Fibroblast of gingiva (primary cell): ENCODE results near the gene MALRD1.

Source experiments
- DNase-seq: peaks from one replicate; pipeline ENCODE4 v3.0.0-alpha.2; 2011; ENCODE audit warnings: low read depth

The MALRD1 gene

DNA sequence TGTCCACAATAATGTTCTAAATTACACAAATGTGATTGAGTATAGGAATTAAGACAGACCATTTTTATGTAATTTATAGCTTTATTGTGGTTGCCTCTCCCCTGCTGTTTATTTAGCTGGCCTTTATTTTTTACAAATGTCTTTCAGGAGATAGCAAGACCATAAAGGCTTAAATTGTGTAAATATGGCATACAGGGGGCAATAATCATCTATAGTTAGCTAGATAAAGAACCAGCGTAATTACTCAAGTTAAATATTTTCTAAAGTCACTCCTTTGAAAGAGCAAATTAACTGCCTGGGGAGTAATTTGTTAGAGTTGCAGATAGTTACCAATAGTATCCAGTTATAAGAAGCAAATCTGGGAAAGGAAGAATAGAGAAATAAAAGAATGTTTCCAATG is at the start of gene MALRD1:
Gene MALRD1 (plus strand): TSS at position 313 of the 400 bp plus-strand sequence. CDS start 138 bp downstream, outside the sequence.
- no peak for DNase-seq

DNA sequence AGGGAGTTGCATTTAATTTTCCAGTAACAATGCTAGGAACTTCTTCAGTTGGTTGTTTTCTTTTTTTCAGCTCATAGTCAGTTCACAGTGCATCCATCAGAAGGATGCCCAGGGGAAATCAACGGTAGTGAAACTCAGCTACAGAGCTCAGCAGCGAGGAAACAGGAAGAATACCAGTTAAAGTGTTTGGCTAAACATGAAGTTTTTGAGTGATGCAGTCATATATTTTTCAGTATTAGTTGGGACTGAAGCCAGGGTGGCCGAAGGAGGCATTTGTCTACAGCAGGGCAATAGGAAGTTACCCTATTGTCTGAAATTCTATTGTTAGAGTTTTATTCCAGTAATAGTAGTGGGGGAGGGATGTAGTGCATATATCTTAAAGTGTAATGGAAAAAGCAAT is 45.3 kb upstream of the MALRD1 start:
- no peak for DNase-seq

DNA sequence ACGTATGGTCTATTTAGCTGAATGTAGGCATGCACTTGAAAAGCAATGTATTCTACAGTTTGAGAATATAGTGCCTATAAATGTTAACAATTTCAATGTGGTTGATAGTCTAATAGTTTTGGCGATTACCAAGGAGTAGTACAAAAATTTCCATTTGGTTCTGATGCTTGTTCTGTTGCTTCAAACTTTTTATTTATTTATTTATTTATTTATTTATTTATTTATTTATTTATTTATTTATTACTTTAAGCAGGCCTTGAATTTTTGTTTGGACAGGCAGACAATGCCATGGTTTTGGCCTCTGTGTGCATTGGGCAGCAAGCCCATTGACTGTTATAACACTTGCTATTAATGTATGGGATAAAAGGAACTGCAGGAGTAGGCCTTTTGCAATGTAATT is 36.5 kb upstream of the MALRD1 start:
- DNase-seq = no peak

DNA sequence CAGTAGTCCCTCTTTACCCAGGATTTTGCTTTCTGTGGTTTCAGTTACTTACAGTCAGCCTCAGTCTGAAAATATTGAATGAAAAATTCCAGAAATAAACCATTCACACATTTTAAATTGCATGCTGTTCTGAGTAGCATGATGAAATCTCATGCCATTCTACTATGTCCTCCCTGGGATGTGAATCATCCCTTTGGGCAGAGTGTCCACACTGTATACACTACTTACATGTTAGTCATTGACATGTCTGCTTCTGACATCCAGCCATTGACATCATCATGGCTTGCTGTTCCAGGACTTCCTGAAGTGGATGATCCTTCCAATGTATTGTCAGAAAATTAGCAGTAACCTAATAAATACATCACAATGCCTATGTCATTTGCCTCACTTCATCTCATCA is 34.6 kb upstream of the MALRD1 start:
- DNase-seq = peak; percentile 69

DNA sequence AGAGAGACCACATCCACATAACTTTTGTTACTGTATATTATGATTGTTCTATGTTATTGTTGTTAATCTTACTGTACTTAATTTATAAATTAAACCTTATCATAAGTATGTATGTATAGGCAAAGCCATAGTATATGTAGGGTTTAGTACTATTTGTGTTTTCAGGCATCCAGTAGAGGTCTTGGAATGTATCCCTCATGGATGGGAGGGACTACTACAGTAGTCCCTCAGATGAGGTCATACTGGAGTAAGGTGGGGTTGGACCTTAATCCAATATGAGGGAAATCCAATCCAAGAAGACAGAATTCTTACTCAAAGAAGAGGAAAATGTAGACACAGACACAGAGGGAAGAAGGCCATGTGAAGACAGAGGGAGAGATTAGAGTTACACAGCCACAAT is 34.1 kb upstream of the MALRD1 start:
- DNase-seq = no peak

DNA sequence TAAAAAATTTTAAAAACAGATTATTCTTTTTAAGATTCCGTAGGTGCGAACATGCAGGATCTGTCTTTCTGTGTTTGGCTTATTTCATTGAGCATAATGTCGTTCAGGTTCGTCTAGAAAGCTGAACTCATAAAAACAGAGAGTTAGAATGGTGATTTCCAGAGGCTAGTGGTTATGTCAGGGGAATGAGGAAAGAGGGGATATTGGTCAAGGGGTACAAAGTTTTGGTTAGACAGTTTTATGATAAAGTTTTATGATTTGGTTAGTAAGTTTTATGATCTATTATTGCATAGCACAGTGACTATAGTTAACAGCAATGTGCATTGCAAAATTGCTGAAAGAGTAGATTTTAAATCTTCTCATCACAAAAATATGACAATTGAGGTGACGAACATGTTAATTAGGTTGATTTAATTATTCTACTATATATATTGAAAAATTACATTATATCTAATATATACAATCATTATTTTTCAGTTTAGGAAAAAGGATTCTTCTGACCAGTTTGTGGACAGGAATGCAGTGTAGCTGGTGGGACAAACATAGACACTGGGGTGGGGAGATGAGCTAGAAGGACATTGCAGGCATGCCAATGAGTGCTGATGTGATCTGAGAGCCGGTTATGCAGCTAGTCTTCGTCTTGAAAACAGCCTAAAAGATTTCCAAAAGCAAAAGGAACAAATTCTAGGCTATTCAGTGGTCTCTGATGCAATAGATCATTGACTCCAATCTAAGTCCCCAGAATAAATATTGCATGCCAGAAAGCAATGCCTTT is 31.3 kb upstream of the MALRD1 start:
- DNase-seq = no peak

DNA sequence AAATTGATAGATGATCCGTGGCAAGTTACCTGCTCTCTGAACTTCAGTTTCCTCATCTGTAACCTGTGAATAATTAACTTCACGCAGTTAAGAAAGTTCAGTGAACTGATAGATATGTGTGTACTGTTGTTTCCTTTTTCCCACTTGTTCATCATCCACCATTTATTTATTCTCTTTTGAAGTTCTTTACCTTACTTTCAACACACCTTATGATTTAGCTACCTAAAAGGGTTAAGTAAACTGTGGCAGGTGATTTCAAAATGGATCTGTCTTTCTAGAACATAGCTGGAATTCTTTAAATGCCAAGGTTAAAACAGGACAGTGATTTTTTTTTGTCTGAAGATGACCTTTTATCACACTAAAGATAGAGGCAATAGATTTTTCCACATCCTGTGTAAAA is 27.4 kb upstream of the MALRD1 start:
- no peak for DNase-seq

DNA sequence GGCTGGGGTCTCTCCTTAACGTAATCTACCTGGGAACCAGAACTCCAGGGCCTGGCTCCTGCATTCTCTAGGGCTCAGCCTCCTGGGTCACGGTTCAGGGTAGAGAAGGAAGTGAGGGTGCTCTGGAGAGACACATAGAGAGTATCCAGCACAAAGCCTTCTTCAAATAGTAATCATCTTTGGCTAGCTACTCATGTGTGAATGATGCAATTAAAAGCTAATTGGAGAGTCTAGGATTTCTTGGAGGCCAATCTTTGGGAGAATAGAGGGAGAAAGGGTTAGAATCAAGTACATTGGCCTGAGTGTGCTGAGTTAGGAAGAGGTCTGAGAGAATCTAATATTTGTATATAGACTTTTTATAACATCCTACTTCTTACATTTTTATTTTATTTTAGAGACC is 24.0 kb upstream of the MALRD1 start:
- DNase-seq = no peak

DNA sequence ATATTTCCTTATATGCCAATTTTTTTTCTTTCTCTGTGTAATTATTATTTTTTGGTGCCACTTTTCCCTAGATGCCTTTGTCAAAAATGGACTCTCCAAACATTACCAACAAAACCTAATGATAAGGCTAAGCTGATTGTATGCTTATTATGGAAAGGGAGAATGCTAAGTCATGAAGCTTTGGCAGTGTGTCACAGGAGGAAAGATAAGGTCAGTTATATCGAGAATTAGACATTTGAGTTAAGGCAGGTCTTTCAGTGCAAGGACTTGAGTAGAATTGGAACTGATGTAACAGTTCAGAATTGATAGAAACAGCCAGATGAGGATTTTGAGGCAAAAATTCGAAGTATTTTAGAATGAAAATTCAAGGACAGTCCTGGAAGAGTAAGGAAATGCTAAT is 16.8 kb upstream of the MALRD1 start:
- DNase-seq = no peak

DNA sequence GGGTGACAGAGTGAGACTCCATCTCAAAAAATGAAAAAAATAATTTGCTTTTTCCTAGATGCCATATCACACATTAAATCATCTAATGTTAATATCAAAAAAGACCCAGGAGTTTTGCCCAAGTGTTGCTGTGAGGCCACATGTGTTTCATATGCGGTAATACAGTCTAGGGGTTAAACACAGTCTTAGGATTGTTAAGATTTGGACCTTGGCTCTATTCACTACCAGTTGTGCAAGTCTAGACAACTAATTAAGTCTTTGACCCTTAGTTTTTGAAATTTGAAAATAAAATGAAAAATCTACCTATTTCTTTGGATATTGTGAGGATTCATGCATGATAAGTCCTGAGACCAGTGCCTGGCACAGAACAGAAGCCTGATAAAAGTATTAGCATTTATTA is 14.9 kb upstream of the MALRD1 start:
- DNase-seq = no peak

DNA sequence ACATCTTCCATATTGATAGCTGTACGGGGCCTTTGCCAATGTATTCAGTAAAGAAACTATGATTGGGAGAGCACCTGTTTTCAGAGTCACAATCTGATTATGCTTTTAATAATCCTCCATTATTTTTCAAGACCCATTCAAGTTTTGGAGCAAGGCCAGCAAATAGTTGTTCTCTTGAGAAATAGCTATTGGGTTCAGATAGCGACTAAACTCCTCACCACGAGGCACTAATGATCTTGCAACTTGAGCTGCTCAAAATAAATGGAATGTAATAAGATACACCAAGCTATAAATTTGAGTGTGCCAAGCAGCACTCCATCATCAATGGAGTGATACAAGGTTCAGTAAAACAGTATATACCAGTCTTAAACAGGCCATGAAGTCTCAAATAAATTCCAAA is 7.4 kb upstream of the MALRD1 start:
- no peak for DNase-seq

DNA sequence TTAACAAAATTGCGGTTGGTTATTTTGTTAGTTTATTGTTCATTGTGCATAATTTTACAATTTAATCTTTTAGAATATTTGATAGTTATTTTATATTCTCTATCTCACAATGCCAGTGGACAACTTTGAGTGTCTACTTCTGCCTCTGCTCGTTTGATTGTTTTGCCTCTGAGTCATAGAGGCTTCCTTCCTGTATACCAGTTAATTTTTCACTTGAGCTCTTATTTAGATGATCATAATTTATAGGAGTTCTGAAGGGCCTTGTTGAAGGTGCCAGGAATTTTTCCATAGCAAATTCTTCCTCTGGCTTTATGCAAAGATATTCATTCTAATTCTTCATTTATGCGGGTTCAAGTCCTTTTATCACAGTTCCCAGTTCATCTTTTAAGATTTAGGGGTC is 5.2 kb upstream of the MALRD1 start:
- no peak for DNase-seq

DNA sequence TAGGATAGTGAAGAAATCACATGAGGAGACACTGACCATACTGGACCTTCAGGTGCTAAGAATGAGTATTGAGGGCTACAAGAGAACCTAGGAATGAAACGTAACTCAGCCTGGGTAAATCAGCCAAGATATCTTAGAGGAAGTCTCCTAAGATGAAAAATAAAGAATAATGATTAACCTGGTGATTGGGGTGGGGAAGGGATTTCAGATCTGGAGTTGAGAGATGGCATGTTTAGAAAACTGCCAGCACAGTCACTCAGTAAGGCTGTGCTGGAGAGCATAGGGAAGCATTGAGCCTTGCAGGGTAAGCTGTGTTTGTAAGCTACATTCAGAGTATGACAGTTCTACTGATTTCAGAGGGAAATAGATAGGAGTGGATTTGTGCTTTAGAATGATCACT is 1.9 kb upstream of the MALRD1 start:
- no peak for DNase-seq

DNA sequence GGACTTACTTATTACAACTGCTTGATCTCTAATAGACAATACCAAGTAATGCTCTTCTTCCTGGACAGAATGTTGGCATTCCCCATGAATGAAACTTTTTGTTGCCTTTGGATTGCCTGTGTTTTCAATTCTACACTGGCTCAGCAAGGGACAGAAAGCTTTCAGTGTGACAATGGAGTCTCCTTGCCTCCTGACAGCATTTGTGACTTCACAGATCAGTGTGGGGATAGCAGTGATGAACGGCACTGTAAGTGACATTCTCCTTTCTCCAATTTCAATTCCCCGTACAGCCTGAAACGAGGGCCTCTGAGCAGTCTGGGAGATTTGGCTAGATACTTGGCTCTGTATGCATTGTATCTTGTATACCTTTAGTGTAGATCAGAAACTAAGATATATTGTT is 290 bp downstream of the MALRD1 start:
- no peak for DNase-seq

DNA sequence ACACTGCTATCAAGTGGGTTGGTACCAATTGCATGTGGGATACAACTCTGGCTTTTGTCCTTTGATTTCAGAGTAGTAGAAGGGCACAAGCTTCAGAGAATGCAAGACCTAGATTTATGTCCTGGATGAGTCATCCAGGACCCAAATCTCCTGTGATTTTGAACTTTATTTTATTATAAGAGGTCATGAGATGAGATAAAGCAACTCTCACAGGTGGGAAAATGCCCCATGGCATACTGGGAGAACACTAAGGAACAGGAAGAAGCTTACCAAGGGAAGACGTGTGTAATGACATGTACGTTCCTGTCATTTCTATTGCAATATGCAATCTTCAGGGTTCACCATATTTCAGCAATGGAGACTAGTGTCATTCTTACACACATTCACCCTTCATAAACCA is 966 bp downstream of the MALRD1 start:
- DNase-seq = no peak

DNA sequence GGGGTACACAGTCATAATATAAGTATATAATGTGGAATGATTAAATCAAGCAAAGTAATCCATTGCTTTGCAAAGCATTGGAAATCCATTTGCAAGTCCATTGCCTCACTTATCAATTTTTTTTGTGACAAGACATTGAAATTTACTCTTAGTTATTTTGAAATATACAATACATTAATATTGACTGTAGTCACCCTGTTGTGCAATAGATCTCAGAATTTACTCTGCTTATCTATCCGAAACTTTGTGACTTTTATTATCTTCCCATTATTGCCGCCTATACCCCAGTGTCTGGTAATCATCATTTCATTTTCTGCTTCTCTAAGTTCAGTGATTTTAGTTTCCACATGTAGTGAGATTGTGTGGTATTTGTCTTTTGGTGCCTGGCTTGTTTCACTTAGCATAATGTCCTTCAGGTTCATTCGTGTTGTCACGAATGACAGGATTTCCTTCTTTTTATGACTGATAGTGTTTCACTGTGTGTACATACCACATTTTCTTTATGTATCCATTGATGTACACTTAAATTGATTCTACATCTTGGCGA is 5.8 kb downstream of the MALRD1 start:
- DNase-seq = no peak

DNA sequence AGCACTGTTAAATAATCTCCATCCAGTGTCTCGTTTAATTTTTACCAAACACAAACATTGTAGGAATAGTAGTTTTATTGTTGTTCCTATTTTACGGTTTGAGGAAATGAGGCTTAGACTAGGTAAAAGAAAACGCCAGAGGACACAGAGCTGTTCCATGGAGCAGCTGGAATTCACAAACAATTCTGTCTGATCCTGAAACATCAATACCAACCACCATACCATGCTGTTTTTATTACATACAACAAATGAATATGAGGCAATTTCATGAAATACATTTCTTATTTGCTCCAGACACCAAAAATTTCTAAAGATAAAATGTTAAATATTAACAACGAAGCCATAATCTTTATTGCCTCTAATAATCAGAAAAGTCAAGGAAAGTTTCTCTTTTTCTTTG is 9.4 kb downstream of the MALRD1 start:
- no peak for DNase-seq

DNA sequence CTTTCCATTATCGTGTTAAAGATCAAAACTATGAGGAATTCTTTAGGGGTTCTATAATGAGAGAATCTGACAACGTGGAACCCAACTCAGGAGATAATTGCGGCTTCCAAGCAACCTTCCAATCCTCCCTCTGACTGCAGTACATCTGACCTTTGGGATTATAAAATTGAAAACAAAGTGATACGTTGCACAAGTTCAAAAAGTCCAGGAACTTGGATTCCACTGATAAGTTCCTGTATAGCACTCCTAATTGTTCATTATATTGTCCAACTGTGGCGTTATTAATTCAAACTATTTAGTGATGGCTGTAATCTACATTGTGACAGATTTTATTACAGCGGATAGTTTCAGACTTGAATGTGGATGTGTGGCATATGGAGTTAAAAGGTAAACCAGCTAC is 15.4 kb downstream of the MALRD1 start:
- no peak for DNase-seq

DNA sequence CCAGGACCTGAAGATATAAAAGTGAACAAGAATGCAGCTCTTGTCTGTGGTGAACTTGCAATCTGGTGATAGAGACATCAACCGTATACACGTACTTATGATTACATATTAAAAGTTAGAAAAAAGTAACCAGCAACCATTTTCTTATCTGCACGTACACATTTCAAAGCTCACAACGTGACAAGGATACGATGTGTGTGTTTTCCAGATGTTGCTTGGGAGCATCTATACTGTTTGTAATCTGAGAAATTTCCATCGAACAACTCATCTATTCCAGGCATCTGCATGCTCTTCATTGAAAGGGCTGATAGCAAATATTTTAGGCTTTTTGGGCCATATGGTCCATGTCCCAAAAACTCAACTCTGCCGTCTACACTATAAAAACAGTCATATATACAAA is 23.3 kb downstream of the MALRD1 start:
- no peak for DNase-seq

DNA sequence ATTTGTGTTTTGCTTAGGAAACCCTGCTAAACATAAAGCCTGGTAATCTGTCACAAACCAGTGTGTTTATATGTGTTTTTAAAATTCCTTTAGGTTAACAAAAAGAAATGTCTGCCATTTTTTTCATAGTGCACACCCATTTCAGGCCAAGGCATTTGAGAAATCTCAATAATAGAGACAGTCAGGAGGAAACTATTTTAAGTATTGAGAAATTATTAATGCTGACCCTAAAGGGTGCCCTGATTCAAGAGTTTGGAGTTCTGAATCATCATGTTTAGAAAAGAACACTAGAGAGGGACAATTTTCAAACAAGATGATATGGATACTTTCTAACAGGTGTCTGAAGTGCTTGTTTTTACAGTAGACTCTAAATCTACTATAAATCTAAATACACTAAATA is 28.7 kb downstream of the MALRD1 start:
- DNase-seq = no peak

DNA sequence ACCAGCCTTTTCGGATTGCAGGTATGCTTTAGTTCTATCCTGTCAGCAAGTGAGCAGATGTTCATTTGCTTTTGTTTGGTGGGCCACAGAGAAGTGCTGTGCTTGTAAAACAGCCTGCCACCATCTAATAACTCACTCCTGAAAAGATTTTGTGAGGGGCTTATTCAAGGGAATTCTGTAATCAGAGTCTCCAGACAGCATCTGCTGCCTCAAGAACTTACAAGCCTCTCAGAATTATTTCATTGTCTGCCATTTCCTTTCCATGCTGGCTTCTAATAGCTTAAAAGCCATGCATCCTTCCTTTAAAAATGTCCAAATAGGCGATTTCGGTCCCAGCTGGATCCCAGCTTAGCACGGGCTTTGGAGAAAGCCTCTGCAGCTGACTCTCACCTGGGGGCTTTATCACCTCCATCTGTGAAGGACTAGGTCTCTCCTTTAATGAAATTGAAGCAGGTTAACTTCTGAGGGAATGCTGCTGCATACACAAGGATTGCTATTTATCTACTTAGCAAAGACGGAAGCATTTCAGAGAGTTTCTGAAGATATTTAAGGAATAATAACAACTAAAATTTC is 48.0 kb downstream of the MALRD1 start:
- no peak for DNase-seq

DNA sequence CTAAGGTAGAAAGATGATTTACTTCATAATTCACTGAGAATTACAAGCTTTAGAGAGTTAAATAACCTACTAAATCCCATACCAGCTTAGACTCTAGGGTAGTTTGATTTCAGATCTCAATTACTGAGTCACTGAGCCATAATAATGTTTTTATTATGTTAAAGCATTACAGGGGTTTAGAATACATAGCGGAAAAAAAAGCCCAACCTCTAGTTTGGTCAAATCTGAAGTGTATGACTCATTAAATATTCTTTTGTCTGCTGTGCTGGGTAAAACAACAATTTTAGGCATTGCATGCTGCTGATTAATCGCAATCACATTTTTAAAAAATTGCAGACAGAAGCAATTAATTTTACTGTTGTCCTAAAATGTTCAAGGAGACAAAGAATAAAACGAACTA is 48.5 kb downstream of the MALRD1 start:
- no peak for DNase-seq

DNA sequence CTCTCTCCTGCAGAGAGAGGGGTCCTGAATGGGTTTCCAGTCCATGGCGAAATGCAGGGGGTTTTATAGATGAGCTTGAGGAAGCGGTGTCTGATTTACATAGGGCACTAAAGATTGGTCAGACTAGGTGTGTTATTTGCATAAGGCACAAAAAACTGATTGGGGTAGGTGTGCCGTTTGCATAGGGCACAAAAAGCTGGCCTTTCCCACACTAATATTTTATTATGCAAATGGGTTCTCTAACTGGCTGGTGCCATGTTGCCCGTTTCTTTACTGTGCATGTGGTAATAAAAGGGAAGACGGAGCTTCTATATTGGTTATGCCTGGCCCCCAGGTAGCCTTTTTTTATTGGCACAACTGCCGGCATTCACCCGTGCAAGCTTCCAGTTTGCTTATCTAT is 50.2 kb downstream of the MALRD1 start:
- no peak for DNase-seq

DNA sequence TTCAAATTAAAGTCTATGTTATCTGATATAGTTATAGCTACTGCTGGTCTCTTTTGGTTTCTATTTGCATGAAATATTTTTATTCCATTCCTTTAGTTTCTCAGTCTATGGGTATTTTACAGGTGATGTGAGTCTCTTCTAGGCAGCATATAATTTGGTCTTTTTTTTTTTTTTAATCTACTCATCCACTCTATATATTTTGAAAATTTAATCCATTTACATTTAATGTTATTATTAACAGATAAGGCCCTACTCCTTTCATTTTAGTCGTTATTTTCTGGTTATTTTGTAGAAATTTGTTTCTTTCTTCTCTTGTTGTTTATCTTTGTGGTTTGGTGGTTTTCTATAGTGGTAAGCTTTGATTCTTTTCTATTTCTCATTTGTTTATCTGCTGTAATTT is 58.8 kb downstream of the MALRD1 start:
- DNase-seq = no peak
